ENCODE measurements around the gene PPEF2.

The PPEF2 gene

DNA sequence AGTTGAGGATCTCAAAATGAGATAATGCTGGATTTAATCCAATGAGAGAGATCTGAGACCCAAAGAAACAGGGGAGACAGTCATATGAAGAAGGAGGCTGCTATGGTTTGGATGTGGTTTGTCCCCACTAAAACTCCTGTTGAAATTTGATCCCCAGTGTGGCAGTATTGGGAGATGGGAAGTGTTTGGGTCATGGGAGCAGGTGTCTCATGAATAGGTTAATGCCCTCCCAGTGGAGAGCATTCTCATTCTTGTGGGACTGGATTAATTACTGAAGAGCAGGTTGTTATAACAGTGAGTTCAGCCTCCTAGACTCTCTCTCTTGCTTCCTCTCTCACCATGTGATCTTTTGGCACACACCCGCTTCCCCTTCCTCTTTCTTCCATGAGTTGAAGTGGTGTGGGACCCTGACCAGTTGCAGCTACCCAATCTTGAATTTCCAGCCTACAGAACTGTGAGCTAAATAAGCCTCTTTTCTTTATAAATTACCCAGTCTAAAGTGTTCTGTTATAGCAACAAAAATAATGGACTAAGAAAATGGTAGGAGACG is 70.3 kb downstream of the PPEF2 start:
- DNase-seq (ENCODE audit: low spot score) = peak; percentile 41

DNA sequence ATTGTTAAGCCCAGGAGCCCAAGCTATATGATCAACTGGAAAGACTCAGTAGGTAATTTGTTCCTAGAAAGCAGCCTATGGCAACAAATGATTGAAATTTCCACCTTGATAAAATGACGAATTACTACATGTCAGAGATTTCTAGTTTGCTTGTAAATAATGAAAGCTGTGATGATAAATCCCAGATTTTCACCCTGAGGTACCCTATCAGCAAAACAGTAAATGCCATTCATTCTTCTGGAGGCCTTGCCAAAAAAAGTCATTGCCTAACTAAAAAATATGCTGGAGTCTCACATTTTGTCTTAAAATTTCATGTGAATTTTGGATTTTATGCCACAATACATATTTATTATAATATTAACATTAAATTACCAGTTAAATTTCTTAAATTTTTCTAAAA is 71.3 kb downstream of the PPEF2 start:
- no peak for DNase-seq (ENCODE audit: low spot score)

DNA sequence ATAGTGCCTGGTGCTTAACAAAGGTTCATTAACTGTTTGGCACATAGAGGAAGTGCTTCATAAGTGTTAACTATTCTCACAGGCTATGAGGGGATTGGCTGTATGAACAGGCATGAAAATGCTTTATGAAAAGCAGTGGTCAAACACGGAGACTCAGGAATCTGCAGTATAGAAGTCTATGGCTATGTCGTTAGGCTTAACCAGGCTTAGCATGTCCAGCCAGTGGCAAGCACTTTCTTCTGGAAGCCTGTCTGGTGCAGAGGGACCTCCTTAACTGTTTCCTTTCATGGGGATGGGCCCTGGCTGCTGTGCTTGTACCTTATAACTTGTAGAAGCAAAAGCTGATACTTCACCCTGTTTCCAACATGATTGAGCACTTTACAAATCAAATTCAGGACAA is 78.4 kb downstream of the PPEF2 start:
- DNase-seq (ENCODE audit: low spot score) = no peak

DNA sequence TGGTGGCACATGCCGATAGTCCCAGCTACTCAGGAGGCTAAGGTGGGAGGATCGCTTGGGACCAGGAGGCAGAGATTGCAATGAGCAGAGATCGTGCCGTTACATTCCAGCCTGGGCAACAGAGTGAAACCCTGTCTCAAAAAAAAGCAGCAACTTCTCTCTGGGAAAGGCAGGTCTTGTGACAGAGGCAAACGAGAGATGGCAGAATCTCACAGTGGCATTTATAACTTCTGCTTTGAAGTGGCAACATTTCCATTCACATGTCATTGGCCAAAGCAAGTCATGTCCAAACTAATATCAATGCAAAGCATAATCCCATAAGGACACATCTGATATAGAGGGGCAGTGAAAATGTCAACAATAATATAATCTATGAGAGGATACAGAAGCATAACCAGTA is 79.8 kb downstream of the PPEF2 start:
- no peak for DNase-seq (ENCODE audit: low spot score)

DNA sequence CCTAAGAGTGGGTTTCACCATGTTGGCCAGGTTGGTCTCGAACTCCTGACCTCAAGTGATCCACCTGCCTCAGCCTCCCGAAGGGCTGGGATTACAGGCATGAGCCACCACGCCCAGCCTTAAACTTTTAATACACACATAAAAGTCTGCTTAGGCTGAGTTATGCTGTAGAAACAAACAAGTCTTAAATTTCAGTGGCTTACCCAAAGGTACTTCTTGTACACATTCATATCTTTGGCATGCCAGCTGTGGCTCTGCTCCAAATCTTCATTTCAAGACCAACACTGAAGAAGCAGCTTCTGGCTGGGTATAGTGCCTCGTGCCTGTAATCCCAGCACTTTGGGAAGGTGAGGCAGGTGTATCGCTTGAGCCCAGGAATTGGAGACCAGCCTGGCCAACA is 80.3 kb downstream of the PPEF2 start:
- DNase-seq (ENCODE audit: low spot score) = no peak

DNA sequence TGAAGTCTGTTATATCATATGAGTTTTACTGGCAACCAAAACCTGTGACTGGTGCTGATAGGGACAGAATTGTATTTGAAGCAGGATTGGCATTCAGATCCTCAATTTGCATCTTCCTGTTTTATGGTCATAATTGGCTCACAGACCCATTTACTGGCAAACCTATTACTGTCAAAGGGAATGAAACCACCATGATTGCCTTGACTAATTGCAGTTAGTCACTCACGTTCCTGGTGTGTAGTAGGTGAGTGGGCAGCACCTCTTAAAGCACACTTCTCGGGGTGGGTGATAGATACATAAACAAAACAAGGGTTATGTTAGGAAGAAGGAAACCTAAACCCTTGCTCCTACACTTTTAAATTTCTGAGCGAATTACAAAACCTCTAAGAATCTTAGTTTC is 81.0 kb downstream of the PPEF2 start:
- DNase-seq (ENCODE audit: low spot score) = no peak

DNA sequence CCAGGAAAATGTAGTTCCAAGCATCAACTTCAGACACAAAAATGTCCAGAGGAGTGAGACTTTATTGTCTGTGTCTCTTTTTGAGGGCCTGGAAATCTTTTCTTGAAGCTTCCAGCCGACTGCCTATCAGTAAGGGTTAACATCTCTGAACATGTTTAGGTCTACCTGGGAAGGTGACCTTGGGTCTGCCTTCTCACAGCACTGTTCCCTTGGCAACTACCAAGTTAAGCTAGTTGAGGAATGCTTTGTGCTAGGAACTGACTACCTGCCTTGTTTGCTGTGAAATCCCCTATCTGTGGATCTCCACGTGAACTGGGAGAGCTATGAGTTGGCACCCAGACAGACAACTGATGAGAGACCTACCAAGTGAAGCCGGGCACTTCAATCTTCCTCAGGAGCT is 81.6 kb downstream of the PPEF2 start:
- DNase-seq (ENCODE audit: low spot score) = no peak

DNA sequence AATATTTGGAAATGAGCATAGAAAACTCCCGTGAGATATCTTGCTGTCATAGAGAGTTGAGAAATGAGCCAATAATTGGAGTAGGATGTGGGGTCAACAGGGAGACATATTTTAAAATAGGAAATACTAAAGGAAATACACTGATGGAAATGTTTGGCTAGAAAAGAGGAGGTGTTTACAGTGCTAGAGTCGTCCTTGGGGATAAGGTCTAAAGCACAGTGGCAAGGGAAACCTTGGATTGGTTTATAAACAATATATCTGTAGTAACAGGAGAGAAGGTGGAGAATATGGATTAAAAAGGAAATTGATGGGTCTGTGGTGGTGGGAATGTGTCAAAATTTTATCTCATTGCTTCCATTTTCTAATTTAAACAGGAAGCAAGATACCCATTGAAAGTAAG is 82.1 kb downstream of the PPEF2 start:
- DNase-seq (ENCODE audit: low spot score) = no peak

DNA sequence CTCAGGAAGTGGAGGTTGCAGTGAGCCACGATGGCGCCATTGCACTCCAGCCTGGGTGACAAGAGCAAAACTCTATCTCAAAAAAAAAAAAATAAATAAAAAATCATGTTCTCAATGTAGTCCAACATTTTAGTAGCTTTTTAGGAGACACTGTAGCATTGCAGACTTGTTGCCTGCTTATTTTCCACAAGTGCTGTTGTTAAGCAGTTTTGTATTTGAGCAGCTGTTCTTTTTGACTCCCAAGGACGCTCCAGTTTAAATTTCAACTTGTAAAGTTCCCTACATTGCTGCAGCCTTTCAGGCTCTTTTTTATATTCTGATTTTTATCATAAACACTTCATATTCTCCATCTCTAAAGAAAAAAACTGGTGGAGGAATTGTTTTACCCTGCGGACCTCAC is 83.1 kb downstream of the PPEF2 start:
- no peak for DNase-seq (ENCODE audit: low spot score)

DNA sequence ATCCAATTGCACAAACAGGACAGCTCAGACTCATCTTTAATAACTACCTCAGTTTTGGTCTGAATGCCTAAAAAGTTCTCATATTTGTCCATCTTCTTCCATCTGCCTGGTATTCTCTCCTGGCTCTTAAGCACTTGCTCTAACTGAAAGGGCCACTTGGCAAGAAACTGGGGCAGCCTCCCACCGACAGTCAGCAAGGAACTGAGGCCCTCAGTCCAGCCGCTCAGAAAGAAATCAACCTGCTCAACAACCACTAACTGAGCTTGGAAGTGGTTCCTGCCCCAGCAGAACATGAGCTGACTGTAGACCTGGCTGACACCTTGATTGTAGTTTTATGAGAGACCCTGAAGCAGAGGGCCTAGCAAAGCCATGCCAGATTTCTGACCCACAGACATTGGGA is 84.4 kb downstream of the PPEF2 start:
- DNase-seq (ENCODE audit: low spot score) = no peak
